ENCODE data around the gene KREMEN1.

Gene KREMEN1

DNA sequence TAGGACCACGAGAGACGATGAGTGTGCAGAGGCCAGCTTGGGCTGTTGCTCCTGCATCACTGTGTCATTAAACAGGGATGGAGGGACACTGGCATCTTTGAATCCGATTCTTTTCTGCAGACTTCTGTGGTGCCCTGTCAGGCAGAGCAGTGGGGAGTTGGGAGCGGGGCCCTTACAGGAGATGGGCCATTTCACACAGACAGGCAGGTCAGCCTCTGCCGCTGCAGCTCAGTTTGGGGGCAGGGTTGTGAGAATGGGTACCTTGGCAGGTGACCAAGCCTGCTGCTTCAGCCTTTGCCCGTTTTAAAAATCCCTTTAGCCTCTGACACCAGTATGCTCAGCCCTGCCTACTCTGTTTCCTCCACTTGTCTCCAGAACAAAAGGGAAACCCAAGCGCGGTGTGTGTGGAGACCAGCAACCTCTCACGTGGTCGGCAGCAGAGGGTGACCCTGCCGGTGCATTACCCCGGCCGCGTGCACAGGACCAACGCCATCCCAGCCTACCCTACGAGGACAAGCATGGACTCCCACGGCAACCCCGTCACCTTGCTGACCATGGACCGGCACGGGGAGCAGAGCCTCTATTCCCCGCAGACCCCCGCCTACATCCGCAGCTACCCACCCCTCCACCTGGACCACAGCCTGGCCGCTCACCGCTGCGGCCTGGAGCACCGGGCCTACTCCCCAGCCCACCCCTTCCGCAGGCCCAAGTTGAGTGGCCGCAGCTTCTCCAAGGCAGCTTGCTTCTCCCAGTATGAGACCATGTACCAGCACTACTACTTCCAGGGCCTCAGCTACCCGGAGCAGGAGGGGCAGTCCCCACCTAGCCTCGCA, 23.8 kb upstream of the KREMEN1 start:
- DNase-seq (ENCODE audit: extremely low spot score, insufficient read length, low read depth): no peak
- FAIRE-seq: no peak

DNA sequence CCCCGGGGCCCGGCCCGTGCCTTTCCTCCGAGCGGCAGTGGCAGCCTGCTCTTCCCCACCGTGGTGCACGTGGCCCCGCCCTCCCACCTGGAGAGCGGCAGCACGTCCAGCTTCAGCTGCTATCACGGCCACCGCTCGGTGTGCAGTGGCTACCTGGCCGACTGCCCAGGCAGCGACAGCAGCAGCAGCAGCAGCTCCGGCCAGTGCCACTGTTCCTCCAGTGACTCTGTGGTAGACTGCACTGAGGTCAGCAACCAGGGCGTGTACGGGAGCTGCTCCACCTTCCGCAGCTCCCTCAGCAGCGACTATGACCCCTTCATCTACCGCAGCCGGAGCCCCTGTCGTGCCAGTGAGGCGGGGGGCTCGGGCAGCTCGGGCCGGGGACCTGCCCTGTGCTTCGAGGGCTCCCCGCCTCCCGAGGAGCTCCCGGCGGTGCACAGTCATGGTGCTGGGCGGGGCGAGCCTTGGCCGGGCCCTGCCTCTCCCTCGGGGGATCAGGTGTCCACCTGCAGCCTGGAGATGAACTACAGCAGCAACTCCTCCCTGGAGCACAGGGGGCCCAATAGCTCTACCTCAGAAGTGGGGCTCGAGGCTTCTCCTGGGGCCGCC, 23.1 kb upstream of the KREMEN1 start:
- FAIRE-seq (no peak), DNase-seq (ENCODE audit: extremely low spot score, insufficient read length, low read depth) (no peak)

DNA sequence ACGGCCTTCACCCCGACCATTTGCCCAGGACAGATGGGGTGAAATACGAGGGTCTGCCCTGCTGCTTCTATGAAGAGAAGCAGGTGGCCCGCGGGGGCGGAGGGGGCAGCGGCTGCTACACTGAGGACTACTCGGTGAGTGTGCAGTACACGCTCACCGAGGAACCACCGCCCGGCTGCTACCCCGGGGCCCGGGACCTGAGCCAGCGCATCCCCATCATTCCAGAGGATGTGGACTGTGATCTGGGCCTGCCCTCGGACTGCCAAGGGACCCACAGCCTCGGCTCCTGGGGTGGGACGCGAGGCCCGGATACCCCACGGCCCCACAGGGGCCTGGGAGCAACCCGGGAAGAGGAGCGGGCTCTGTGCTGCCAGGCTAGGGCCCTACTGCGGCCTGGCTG, 22.4 kb upstream of the KREMEN1 start:
- FAIRE-seq: no peak
- DNase-seq (ENCODE audit: extremely low spot score, insufficient read length, low read depth): no peak

DNA sequence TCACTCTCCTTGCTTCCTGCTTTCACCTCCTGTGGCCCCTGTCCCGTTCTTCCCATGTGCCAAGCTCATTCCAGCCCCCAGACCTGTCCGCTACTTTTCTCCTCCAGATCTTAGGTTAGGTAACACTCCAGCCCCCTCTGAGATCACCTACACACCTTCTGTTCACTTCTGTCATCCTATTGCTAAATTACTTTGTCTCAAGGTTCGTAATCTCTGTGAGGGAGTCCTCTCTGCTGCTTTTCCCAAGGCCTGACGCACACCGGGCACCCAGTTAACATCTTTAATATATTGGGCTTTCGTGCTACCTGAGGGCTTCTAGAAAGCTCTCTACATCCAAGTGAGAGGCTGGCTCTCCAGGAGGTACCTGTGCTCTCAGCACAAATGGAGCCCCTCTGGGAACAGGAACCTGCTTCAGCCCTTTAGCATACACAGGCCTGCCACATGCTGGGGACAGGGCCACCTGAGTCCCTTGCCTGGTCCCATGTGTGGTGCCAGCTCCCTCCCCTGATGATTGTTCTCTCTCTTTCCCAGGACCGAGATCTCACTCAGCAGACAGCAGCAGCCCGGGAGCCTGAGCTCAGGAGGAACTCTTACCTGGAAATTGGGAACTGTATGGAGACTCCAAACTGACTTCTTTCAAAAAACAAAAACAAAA, 19.7 kb upstream of the KREMEN1 start:
- DNase-seq (ENCODE audit: extremely low spot score, insufficient read length, low read depth) (no peak), FAIRE-seq (no peak)

DNA sequence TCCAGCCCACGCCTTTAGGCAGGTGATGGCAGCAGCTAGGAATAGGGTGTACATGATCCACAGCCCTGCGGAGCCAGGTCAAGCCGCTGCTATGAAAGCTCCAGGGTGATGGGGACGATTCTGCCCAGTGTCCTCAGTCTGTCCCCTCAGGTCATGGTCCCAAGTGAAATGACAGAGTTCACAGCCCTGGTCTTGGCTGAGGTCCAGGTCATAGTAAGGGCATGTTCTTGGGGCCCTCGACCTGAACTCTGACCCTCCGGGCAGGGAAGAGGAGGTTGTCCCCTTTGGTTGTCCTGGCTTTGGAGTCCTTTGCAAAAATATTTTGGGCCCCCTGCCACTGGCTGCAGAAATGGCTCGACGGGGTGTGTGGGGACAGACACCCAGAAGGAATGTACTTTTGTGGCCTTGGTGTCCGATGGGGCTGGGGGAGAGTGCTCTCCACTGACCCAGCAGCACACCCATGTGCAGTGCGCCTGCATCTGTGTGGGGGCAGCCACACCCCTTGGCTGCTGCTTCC, 18.5 kb upstream of the KREMEN1 start:
- FAIRE-seq (no peak), DNase-seq (ENCODE audit: extremely low spot score, insufficient read length, low read depth) (no peak)

DNA sequence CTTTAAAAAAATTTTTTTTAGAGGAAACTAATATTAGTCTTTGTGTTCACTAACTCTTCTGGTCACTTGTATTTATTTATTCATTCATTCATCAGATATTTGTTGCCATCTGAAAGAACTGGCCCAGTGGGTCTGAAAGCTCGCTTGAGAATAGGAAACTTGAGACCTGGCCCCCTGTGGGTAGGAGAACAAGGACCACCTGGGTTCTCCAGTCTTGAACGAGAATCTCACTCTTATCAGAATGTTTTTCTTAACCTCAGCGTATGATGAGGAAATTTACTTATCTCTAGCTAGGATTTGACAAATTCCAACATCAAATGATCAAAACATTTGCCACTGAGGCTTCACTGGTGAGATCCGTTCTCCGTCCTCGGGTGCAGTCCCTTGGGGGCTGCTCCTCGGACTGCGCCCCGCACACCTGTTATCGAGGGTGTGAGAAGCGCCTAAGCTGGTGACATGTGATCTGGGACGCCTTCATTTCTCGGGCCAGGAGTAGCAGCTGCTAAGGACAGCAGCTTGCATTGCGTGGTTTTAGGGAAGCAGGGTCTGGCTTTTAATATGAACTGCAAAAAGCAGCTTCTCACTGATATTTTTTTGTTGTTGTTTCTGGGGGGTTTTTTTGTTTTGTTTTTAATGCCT, 17.5 kb upstream of the KREMEN1 start:
- DNase-seq (ENCODE audit: extremely low spot score, insufficient read length, low read depth) (no peak), FAIRE-seq (no peak)

DNA sequence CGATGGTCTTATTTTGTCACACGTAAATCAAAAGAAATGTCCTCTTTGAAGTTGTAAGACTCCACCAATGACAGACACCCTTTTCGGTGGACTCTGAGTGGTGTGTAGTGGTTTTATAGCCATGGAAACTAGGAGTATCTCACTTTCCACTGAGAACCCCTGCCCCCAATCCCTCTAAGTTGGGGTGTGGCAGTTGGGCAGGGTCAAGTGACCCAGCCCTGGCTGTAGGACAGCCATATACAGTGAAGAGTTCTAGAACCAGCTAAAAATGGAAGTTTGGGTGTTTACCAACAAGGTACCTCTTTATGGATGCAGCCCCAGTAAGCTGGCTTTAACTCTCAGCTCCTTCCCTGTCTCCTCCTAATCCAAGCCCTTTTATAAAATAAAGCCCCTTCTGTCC, 16.4 kb upstream of the KREMEN1 start:
- FAIRE-seq: no peak

DNA sequence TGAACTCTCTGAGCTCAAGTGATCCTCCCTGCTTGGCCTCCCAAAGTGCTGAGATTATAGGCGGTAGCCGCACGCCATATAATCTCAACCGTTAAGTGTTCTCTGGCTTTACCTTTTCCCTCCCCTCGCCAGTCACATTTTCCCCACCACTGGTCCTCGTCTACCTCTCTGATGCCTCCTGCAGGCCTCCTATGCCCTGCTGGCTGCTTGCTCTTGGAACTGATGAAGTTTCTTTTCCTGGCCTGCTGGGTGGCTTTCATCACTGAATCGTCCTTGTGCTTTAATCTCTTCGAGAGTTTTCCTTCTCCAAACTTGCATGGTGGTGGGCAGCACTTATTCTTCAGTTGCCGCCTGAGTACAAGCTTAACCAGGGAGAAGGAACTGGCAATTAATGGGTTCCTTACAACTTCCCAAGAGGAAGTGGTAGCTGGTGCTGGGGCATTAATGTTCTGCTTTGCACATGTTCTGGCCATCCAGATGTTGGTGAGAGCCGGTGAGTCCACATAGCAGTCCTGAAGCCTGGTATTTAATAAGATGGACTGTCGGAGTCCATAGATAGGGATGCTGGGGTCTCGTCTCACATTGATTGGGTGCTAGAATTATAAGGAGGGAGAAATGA, 12.5 kb upstream of the KREMEN1 start:
- DNase-seq (ENCODE audit: extremely low spot score, insufficient read length, low read depth) (no peak), FAIRE-seq (no peak)

More for the DNA sequence above, 16.4 kb upstream of the KREMEN1 start:
- no peak for DNase-seq (ENCODE audit: extremely low spot score, insufficient read length, low read depth)

DNA sequence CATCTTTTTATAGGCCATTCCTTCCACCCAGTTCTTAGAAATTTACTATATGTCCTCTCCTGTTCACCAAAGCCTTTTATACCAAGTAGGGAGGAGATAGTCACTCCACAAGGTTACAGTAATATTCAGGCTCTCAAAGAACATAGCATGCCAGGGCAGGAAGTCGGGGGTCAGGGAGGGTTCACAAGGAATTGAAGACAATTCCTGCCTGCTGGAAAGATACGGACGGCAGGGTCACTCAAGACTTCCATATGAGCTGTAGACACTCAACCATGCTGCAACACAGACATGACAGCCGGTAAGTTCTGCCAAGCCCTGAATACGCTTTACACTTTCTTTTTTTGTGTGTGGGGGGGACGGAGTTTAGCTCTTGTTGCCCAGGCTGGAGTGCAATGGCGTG, 11.9 kb upstream of the KREMEN1 start:
- no peak for FAIRE-seq
- no peak for DNase-seq (ENCODE audit: extremely low spot score, insufficient read length, low read depth)

DNA sequence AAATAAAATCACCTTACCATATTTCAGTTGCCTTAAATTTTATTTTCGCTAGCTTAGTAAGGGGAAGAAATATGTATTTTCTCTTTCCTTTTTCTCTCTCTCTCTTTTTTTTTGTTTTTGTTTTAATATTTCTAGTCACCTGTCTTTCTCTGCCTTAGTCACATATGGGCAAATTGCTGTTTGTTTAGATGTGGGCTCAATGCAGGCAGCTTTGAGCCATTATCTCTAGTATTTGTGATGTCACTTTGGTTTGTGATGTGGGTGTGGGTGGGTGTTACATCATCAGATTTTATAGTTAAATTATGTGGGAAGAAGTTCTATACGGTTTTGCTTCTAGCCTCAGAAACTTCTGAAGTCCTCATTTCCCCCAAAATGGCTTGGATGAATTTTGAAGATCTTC, 11.1 kb upstream of the KREMEN1 start, which contains the start of gene C22orf31:
C22orf31 (minus strand) TSS at position 59 of the 400 bp plus-strand sequence; CDS start at position 20, 39 bp downstream.
- DNase-seq (ENCODE audit: extremely low spot score, insufficient read length, low read depth): no peak
- FAIRE-seq: no peak

DNA sequence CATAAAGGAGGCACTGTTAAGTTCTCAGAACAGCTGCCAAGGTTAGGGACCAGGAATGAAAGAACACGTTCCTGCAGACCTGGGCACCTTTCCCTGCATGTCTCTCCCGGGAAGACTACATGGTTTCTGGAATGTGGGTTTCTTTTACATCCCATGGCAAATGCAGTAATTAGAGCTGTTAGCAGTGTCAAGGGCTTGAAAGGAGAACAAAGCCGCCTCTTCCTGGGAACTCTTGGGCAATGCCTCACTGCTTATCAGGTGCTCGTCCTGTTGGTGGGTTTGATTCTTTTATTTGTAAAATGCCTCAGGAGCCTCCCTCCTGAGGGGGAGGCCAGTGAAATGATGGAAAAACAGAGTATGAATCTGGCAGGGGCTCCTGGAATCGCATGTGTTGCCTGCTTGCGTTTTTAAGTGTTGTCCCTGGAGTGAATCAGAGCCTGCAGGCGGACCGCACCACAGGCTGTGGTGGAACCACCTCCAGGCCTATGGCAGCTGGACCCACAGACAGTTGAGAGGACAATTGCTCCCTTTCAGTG, 10.5 kb upstream of the KREMEN1 start:
- DNase-seq (ENCODE audit: extremely low spot score, insufficient read length, low read depth) (no peak), FAIRE-seq (no peak)

DNA sequence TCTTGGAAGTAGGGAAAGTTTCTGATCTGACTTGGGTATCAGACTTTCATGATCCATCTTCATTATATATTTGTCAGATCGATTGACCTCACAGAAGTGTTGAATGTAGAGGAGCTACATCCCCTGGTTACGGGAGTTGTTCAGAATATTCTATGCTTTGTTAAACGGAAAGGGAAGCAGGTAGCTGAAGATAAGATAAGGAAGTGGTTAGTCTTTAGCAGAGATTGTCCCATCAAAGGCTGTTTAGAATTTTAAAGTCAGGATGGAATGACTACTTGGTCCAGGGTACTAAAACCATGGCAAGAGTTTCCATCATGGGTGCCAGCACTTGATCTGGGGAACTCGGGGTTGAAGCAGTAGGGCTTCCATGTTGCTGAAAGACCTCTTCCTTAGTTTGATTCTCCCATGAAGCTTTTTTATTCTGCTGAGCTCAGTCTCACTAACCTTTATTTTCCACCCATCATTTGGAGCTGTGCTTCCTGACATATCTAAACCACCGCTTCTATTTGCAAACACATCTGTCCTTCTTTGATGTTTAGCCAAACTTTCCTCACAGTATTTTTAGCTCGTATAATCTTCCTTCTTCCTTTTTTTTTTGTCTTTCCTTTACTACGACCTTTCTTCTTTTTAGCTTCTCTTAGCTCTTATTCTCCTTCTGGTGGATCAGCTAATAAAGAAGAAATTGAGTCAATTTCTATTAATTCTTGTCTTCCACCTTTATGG, 7.2 kb upstream of the KREMEN1 start:
- no peak for DNase-seq (ENCODE audit: extremely low spot score, insufficient read length, low read depth)
- peak; percentile 44 for FAIRE-seq

DNA sequence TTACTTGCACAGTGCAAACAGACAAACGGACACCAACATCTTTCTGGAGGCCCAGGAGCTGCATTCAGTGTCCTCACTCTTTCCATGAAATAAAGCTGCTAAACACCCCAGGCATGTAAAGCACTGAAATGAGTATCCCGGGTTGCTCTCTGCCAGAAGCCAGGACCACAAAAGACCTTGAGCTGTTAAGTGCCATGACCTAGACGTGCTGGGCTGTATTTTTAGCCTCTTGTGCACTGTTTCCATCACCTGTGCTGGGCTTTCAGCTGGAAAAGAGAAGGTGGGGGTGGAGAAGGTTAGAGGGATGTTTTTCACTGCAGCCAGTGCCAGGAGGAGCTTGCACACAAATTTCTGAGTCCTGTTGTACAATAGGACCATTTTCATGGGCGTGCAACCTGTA, 3.4 kb upstream of the KREMEN1 start:
- no peak for DNase-seq (ENCODE audit: extremely low spot score, insufficient read length, low read depth)
- FAIRE-seq: no peak

DNA sequence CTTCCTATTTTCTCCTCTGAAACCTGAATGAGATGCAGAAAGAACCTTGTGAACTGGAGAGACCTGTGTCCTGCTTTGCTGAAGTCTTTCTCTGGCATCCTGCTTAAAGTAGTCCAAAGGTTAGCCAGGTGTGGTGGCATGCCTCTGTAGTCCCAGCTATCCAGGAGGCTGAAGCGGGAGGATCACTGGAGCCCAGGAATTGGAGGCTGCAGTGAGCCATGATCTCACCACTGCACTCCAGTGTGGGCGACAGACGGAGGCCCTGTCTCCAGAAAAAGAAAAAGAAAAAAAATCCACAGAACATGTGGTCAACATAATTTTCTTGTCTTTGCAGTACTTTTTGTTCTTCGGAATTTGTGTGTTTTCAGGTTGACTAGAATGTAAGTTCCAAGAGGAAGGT, 2.3 kb upstream of the KREMEN1 start:
- no peak for DNase-seq (ENCODE audit: extremely low spot score, insufficient read length, low read depth)

DNA sequence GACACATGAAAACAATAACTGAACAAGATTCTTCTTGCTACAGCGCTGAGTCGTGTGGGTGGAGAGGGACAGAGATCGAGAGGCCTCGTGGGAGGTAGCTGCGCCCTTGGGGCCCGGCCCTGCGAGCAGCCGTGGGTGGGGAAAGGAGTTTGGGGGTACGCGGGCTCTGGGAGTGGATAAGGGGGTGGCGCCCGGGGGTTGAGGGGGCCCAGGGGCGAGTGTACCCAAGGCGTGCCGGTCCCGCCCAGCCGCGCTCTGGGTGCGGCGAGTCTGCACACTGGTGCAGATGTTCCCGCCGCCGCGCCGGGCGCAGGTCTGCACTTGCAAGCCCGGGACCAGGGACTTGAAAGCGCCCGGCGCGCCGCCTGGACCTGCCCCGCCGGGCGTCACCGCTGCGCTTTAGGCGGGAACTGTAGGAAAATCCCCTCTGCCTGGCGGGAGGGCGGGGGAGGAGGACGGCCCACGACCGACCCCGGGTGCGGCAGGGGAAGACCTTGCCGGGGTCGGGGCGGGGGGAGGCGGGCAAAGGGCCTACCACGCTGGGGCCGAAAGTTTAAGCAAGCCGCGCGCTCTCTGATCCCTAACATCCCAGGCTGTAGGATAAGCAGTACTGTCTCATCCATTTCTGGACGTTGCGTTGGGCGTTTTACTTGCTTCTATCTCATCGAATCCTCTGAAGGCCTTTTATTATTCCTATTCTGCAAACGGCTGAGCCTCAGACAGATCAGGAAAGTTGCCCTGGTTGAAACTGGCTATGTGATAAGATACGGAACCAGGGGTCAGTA, 1.4 kb upstream of the KREMEN1 start:
- FAIRE-seq (peak; percentile 38), DNase-seq (ENCODE audit: extremely low spot score, insufficient read length, low read depth) (no peak)

More for the DNA sequence above, 2.3 kb upstream of the KREMEN1 start:
- no peak for FAIRE-seq

DNA sequence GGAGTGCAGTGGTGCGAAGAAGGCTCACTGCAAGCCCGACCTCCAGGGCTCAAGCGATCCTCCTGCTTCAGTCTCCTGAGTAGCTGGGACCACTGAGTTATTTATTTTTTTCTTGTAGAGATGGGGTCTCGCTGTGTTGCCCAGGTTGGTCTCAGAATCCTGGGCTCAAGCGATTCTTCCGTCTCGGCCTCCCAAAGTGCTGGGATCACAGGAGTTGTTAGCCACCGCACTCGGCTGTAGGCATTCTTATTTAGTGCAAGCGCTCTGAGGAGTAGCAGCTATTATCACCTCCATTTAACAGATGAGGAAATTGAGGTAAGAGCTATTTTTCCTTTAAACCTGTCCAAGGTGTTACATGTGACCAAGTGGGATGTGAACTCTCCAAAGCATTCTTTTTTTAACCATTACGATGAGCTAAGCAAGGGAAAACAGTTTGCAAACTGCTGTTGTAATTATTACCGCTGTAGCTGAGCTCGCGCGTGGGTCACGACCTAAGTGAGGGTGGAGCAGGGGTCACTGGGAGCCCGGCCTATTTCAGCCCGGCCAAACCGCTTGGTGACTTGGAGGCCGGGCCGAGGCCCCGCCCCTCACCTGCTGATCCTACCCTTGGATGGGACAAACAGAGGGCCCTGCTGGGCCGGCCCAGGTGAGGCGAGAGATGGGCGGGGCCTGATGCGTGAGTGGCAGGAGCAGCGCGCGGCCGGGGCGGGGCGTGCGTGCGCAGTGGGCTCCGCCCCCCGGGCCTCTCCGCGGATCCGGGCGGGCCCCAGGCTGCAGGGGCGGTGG, 449 bp upstream of the KREMEN1 start:
- peak; percentile 91 for DNase-seq (ENCODE audit: extremely low spot score, insufficient read length, low read depth)
- FAIRE-seq: peak; percentile 81

DNA sequence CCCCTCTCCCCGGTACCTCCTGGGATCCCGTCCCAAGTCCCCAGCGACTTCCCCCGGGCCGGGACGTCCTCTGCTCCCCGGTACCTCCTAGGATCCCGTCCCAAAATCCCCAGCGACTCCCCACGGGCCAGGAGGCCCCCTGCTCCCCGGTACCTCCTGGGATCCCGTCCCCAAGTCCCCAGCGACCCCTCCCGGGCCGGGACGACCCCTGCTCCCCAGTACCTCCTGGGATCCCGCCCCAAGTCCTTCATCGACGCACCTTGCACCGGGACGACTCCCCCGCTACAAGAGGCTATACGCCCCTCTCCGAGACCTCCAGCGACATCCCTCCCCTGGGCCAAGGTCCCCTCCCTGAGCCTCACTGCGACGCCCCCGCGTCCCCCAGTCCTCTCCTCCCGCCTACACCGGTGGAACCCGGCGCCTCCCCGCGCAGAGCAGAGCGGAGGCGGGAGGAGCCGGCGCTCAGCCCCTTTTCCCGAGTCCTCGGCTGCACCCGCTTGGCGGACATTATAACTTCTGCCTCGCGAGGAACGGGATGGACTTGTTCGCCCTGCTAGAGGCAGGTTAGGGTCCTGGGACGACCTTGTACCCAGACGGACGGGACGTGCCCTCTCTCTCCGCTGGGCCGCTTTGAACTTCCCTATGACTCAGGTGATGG, 912 bp downstream of the KREMEN1 start:
- no peak for FAIRE-seq

More for the DNA sequence above, 912 bp downstream of the KREMEN1 start:
- DNase-seq (ENCODE audit: extremely low spot score, insufficient read length, low read depth): no peak
